HCT116 (cell line): ENCODE measurements around the gene HNRNPL. TPM values are rescaled to one million over a fixed set of nuclear protein-coding genes. Genes with fewer than 3 reads are reported as not detected.

ENCODE experiments used
- ATAC-seq: fragments of 200-7000 bp; cut with Tn5 transposase; 2 replicates; pipeline ENCODE4 v1.9.1; 2020; ENCODE audit warnings: mild to moderate bottlenecking, moderate library complexity
- BruUV-seq: library from RNA; stranded (reverse); fragments of 400-500 nt; replicated peaks from 2 replicates; lab custom pipeline; 2021; lab: Mats Ljungman, UMichigan
- CTCF ChIA-PET: fragments of 300-600 bp; sonication (Branson Sonifier 250); formaldehyde crosslinking; loops from one replicate; lab custom pipeline; 2021; ENCODE audit warnings: antibody characterized with exemption; lab: Charles Lee
- POLR2A ChIA-PET: fragments of 300-600, 350-600 bp; sonication (Branson Sonifier 250); formaldehyde crosslinking; loops from one replicate; lab custom pipeline; 2021; ENCODE audit warnings: antibody characterized with exemption; lab: Charles Lee
- RAD21 ChIA-PET, 2 experiments: fragments of 300-600 bp; sonication (Branson Sonifier 250); formaldehyde crosslinking; loops; one replicate each; lab custom pipeline; 2023; ENCODE audit warnings: low total read pairs in 2 of 2; ENCODE audit not compliant: uncharacterized antibody in 2 of 2, unreplicated experiment in 2 of 2, low non-redundant PET in 1 of 2; lab: Charles Lee
- DNase-seq: peaks from one replicate; pipeline ENCODE4 v3.0.0-alpha.2; 2010; ENCODE audit warnings: low read depth, low spot score
- H2AFZ ChIP-seq: fragments of 200-600 bp; shearing (Covaris generic), sonication (generic); 2 replicates; pipeline ENCODE4 v1.6.1; 2017; ENCODE audit warnings: low read depth, mixed run types, mixed read lengths, antibody characterized with exemption, low read length; ENCODE audit not compliant: poor library complexity, severe bottlenecking
- H3K27ac ChIP-seq: 2 replicates; pipeline ENCODE4 v1.5.1; 2012; ENCODE audit warnings: low read depth, low read length
- H3K27me3 ChIP-seq: fragments of 200-600 bp; sonication (generic); 2 replicates; pipeline ENCODE4 v1.6.1; 2016; ENCODE audit warnings: mixed run types, low read length, mixed read lengths; ENCODE audit not compliant: insufficient read depth
- H3K36me3 ChIP-seq, 2 experiments: fragments of 200-500 bp in 1 of 2; fragments of 200-600 bp in 1 of 2; sonication (Bioruptor generic) in 1 of 2; sonication (generic) in 1 of 2; 2 replicates each; pipeline versions ENCODE4 v1.5.1 to v1.6.1; 2014 to 2016; ENCODE audit warnings: low read length in 2 of 2, inconsistent platforms in 1 of 2, mixed read lengths in 1 of 2, mixed run types in 1 of 2; ENCODE audit not compliant: insufficient read depth in 2 of 2, control insufficient read depth in 1 of 2
- H3K4me1 ChIP-seq, 2 experiments: fragments of 200-600 bp in 1 of 2; sonication (generic) in 1 of 2; 2 replicates each; pipeline versions ENCODE4 v1.5.1 to v1.6.1; 2012 to 2017; ENCODE audit warnings: low read length in 2 of 2, inconsistent platforms in 1 of 2, mild to moderate bottlenecking in 1 of 2, mixed read lengths in 1 of 2, mixed run types in 1 of 2, moderate library complexity in 1 of 2; ENCODE audit not compliant: insufficient read depth in 2 of 2, control insufficient read depth in 1 of 2
- H3K4me2 ChIP-seq: fragments of 200-600 bp; sonication (generic); 2 replicates; pipeline ENCODE4 v1.6.1; 2017; ENCODE audit warnings: mixed run types, low read length, mixed read lengths
- H3K4me3 ChIP-seq, 2 experiments: fragments of 200-600 bp in 1 of 2; sonication (generic) in 1 of 2; replicated peaks in 1 of 2; 2 replicates each; pipeline ENCODE4 v1.5.1; 2011 to 2016; ENCODE audit warnings: low read length in 2 of 2, control low read depth in 1 of 2, low read depth in 1 of 2, mild to moderate bottlenecking in 1 of 2, mixed read lengths in 1 of 2, mixed run types in 1 of 2
- H3K79me2 ChIP-seq: fragments of 200-600 bp; sonication (generic); 2 replicates; pipeline ENCODE4 v1.6.1; 2017; ENCODE audit warnings: mild to moderate bottlenecking, mixed run types, low read length, moderate library complexity, mixed read lengths; ENCODE audit not compliant: insufficient read depth
- H3K9ac ChIP-seq: fragments of 200-600 bp; sonication (generic); 2 replicates; pipeline ENCODE4 v1.6.1; 2016; ENCODE audit warnings: low read length, mixed read lengths
- H3K9me2 ChIP-seq: fragments of 200-600 bp; sonication (generic), shearing (Covaris generic); 2 replicates; pipeline ENCODE4 v1.6.1; 2017; ENCODE audit warnings: mixed run types, mild to moderate bottlenecking, moderate library complexity; ENCODE audit not compliant: insufficient read depth
- H3K9me3 ChIP-seq, 2 experiments: fragments of 200-500 bp in 1 of 2; fragments of 200-600 bp in 1 of 2; sonication (Bioruptor generic) in 1 of 2; sonication (generic) in 1 of 2; 2 replicates each; pipeline ENCODE4 v1.6.1; 2014 to 2017; ENCODE audit warnings: low read length in 2 of 2, mixed read lengths in 2 of 2, inconsistent platforms in 1 of 2, low read depth in 1 of 2, mild to moderate bottlenecking in 1 of 2, mixed run types in 1 of 2, moderate library complexity in 1 of 2; ENCODE audit not compliant: control insufficient read depth in 1 of 2, insufficient read depth in 1 of 2
- H4K20me1 ChIP-seq: fragments of 200-600 bp; sonication (generic), shearing (Covaris generic); 2 replicates; pipeline ENCODE4 v1.6.1; 2017; ENCODE audit warnings: mixed run types, mild to moderate bottlenecking, moderate library complexity; ENCODE audit not compliant: insufficient read depth
- ATF3 ChIP-seq: IDR thresholded peaks from 2 replicates; pipeline ENCODE4 v1.6.1; 2012
- CBX3 ChIP-seq: IDR thresholded peaks from 2 replicates; pipeline ENCODE4 v1.6.1; 2012; ENCODE audit warnings: low read depth
- EGR1 ChIP-seq: IDR thresholded peaks from 2 replicates; pipeline ENCODE4 v1.6.1; 2012; ENCODE audit warnings: low read depth
- ELF1 ChIP-seq: IDR thresholded peaks from 2 replicates; pipeline ENCODE4 v1.6.1; 2012; ENCODE audit warnings: low read depth, borderline replicate concordance
- EZH2 ChIP-seq: fragments of 200-600 bp; sonication (generic); IDR thresholded peaks from 2 replicates; pipeline ENCODE4 v1.6.1; 2017; ENCODE audit warnings: antibody characterized with exemption, mixed run types
- FOSL1 ChIP-seq: IDR thresholded peaks from 2 replicates; pipeline ENCODE4 v1.6.1; 2012; ENCODE audit warnings: low read depth
- JUND ChIP-seq: IDR thresholded peaks from 2 replicates; pipeline ENCODE4 v1.6.1; 2012
- MAX ChIP-seq: IDR thresholded peaks from 2 replicates; pipeline ENCODE4 v1.6.1; 2012
- POLR2A ChIP-seq: IDR thresholded peaks from 2 replicates; pipeline ENCODE4 v1.7.0; 2011; ENCODE audit warnings: borderline replicate concordance; ENCODE audit not compliant: insufficient read depth, insufficient read length; ENCODE audit errors: extremely low read depth
- POLR2AphosphoS5 ChIP-seq: IDR thresholded peaks from 2 replicates; pipeline ENCODE4 v1.6.1; 2011; ENCODE audit warnings: mild to moderate bottlenecking, low read depth, low read length, moderate library complexity
- RAD21 ChIP-seq: IDR thresholded peaks from 2 replicates; pipeline ENCODE4 v1.6.1; 2012; ENCODE audit warnings: low read depth, mild to moderate bottlenecking
- SIN3A ChIP-seq: IDR thresholded peaks from 2 replicates; pipeline ENCODE4 v1.6.1; 2012; ENCODE audit warnings: low read depth
- SP1 ChIP-seq: IDR thresholded peaks from 2 replicates; pipeline ENCODE4 v1.6.1; 2012; ENCODE audit warnings: low read depth
- SRF ChIP-seq: IDR thresholded peaks from 2 replicates; pipeline ENCODE4 v1.6.1; 2012; ENCODE audit warnings: low read depth
- TCF7L2 ChIP-seq: IDR thresholded peaks from 2 replicates; pipeline ENCODE4 v1.7.0; 2011; ENCODE audit warnings: borderline replicate concordance, inconsistent platforms; ENCODE audit not compliant: insufficient read depth, insufficient read length; ENCODE audit errors: extremely low read depth
- YY1 ChIP-seq: IDR thresholded peaks from 2 replicates; pipeline ENCODE4 v1.6.1; 2011; ENCODE audit warnings: low read length, low read depth, moderate library complexity, mild to moderate bottlenecking; ENCODE audit not compliant: insufficient replicate concordance; ENCODE audit errors: extremely low read depth
- ZBTB33 ChIP-seq: IDR thresholded peaks from 2 replicates; pipeline ENCODE4 v1.6.1; 2011; ENCODE audit warnings: mild to moderate bottlenecking, low read length, moderate library complexity; ENCODE audit not compliant: insufficient replicate concordance; ENCODE audit errors: extremely low read depth
- ZFX ChIP-seq: fragments of 450-650 bp; IDR thresholded peaks from 2 replicates; pipeline ENCODE4 v1.6.1; 2017
- ZNF274 ChIP-seq: fragments of 200-500 bp; sonication (Bioruptor generic); IDR thresholded peaks from 2 replicates; pipeline ENCODE4 v1.6.1; 2014; ENCODE audit warnings: mild to moderate bottlenecking, low read depth, low read length, inconsistent platforms
- intact Hi-C: fragments of 100-400 bp; cut with micrococcal nuclease; formaldehyde crosslinking; loops from 2 replicates; pipeline ENCODE4 v1.10.0; 2022
- total RNA-seq: library from RNA; stranded (reverse); gene quantifications from one replicate; pipeline ENCODE4 v1.2.1, GENCODE V29; 2021; ENCODE audit not compliant: unreplicated experiment

The HNRNPL gene
- total RNA-seq, 1 experiment from 2014 or later, result 551 TPM

DNA sequence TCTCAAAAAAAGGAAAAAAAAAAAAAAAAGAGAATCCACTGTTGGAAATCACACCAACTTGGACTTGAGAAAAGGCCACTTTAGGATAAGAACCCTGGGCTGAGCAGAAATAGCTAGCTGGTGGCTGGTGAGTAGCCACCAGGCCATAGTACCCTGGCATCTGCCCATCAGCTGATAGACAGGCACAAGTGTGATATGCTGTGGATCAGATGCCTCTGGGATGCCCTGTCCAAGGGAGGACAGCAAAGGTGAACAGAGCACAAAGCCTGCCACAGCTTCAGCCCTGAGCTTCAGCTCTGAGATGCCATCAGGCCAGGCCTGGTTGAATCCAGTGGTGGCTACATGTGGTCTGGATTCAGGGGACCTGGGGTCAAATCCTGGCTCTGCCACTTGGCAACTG, 40.9 kb upstream of the HNRNPL start:
- ChIA-PET RAD21 (no interaction called here), CTCF (no interaction called here), POLR2A (interaction anchor here (0.7 kb wide), 1 partner anchor 243 kb away, joined by 3 read pairs; the partner anchor contains the start of gene ACTN4)
- H3K4me2 ChIP-seq, result no peak overlapping the region
- no peak overlapping the region for H3K9ac ChIP-seq
- ATAC-seq (no peak), DNase-seq (no peak)
- TF ChIP-seq RAD21 (no peak), EGR1 (no peak), YY1 (no peak), POLR2A (no peak), SRF (no peak), POLR2AphosphoS5 (no peak), JUND (no peak), ZNF274 (no peak), CBX3 (no peak), FOSL1 (no peak)
- no peak overlapping the region for H3K27ac ChIP-seq
- no peaks in the 10 kb centered on the region for H3K9me2 ChIP-seq
- peaks cover 0 to 5% of the 10 kb centered on the region in 2 experiments; a peak in 2 of 4 replicates for H3K4me1 ChIP-seq
- no peak overlapping the region for H2AFZ ChIP-seq
- BruUV-seq, result no TSS peak
- no peaks in the 10 kb centered on the region for H4K20me1 ChIP-seq
- H3K9me3 ChIP-seq, result no peaks in the 10 kb centered on the region
- intact Hi-C loops, result no loop called here
- H3K79me2 ChIP-seq, result no peaks in the 10 kb centered on the region
- H3K4me3 ChIP-seq, result no peak overlapping the region
- H3K27me3 ChIP-seq, result no peaks in the 10 kb centered on the region
- no peaks in the 10 kb centered on the region for H3K36me3 ChIP-seq

- Histone ChIP-seq H3K9me3 (no peaks in the 10 kb centered on the region), H2AFZ (no peak overlapping the region), H3K4me2 (no peak overlapping the region), H3K36me3 (no peaks in the 10 kb centered on the region), H3K27ac (no peak overlapping the region), H3K9ac (no peak overlapping the region), H3K4me3 (no peak overlapping the region), H3K27me3 (no peaks in the 10 kb centered on the region), H3K79me2 (no peaks in the 10 kb centered on the region), H3K4me1 (peaks cover 0 to 5% of the 10 kb centered on the region in 2 experiments; a peak in 2 of 4 replicates), H4K20me1 (no peaks in the 10 kb centered on the region), H3K9me2 (no peaks in the 10 kb centered on the region)
- ChIA-PET POLR2A (no interaction called here), CTCF (no interaction called here), RAD21 (no interaction called here)
- TF ChIP-seq SRF, result no peak
- no peak for TF ChIP-seq YY1
- TF ChIP-seq MAX, result no peak
- no peak for TF ChIP-seq SIN3A
- TF ChIP-seq FOSL1, result no peak
- no peak for TF ChIP-seq EZH2
- no peak for TF ChIP-seq TCF7L2
- no peak for TF ChIP-seq ZFX
- TF ChIP-seq ZBTB33, result no peak
- no peak for TF ChIP-seq ATF3
- TF ChIP-seq SP1, result no peak
- TF ChIP-seq JUND, result no peak
- no peak for TF ChIP-seq ZNF274
- TF ChIP-seq POLR2A, result no peak
- TF ChIP-seq CBX3, result no peak
- no peak for TF ChIP-seq ELF1
- no TSS peak for BruUV-seq
- ATAC-seq, result no peak
- DNase-seq, result no peak
- intact Hi-C loops, result no loop called here
Measured at GRCh38 chr19:38889803-38890202, 40.0 kb upstream of the HNRNPL start.
